GM19324 (cell line): Measurements from ENCODE around the gene MRPL9.
"Not testable (repeated sequence)": the region's sequence is repeated elsewhere in the genome, so short reads cannot be mapped to it uniquely, and the experiment has no call there.

Experiments used
- ATAC-seq: cut with Tn5 transposase; IDR thresholded peaks from one replicate; pipeline ENCODE4 v1.9.1; 2021; ENCODE audit warnings: mild to moderate bottlenecking, moderate library complexity; ENCODE audit not compliant: unreplicated experiment, low FRiP score

Gene MRPL9

DNA sequence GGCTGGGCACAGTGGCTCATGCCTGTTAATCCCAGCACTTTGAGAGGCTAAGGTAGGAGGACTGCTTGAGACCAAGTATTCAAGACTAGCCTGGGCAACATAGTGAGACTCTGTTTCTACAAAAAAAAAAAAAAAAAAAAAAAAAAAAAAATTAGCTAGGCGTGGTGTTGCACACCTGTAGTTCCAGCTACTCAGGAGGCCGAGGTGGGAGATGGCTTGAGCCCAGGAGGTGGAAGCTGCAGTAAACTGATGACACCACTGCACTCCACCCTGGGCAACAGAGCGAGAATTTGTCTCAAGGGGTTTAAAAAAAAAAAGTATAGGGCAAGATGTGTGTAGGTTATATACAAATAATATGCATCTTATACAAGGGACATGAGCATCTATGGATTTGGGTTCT, 24.4 kb upstream of the MRPL9 start:
- ATAC-seq = no peak

DNA sequence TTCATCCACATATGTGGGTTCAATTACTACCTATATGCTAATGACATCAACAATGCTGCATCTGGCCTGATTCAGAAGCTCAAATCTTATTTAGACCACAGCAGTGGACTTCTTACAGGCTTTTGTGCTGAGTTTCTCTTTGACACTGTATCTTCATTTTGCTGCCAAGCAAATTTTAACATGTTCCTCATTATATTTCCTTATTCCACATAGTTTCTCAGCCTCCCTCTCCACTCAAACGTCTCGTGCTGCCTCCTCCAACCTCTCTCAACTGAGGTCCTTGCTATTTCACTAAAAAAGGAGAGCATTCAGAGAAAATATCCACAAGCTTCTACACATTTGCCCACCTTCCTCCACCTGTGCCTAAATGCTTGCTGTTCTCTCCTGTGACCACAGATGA, 20.5 kb upstream of the MRPL9 start:
- ATAC-seq = no peak

DNA sequence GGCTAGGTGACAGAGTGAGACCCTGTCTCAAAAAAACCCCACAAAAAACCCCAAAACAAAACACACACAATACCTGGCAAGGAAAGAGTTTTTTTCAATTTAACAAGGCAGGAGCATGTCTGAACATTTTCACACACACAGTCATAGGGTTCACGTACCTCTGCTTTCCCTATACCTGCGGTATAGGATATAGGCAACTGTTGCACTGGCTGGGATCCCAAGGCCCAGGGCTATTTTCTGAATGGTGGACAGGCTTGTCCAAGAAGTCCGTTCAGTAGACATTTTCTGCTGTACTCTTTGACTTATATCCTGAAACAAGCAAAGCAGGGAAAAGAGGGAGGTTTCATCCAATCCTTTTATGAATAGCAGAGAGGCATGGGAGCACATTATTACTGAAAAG, 19.4 kb upstream of the MRPL9 start:
- no peak for ATAC-seq

DNA sequence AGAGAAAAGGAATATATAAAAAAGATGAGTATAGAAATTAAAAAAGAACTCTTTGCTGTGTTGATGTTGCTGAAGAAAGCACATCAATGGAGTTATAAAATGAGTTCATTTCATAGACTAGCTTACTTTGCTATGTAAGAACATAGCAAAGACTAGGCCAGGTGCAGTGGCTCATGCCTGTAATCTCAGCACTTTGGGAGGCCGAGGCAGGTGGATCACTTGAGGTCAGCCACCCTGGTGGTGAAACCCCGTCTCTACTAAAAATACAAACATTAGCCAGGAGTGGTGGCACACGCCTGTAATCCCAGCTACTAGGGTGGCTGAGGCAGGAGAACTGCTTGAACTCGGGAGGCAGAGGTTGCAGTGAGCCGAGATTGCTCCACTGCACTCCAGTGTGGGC, 18.7 kb upstream of the MRPL9 start:
- ATAC-seq = not testable (repeated sequence)

DNA sequence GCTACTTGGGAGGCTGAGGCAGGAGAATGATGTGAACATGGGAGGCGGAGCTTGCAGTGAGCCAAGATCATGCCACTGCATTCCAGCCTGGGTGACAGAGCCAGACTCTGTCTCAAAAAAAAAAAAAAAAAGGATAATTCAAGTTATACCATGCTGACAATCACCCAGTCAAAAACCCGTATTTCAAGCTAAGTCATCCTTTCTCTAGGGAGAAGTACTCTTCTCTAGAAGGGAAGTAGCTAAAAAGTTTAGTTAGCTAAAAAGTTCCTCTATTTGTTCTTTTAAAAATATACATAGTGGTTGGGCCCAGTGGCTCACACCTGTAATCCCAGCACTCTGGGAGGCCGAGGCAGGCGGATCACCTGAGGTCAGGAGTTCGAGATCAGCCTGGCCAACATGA, 17.4 kb upstream of the MRPL9 start:
- not testable (repeated sequence) for ATAC-seq

DNA sequence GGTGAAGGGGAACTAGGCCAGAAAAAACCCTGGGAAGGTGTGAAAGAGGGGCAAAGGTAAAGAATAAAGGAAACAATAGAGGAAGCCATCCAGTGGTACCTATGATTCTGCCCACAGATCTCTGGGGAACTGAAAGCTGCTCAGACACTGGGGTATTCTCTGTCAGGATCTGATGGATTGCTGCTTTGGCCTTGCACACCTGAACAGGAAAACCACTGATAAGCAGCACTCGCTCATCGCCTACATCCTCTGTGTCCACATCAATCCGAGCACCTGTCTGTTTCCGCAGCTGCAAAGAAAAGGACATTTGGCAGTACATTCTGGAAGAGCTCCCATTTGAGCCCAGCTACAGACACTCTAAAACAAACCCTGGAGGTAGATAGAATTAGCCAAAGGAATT, 16.6 kb upstream of the MRPL9 start:
- no peak for ATAC-seq

DNA sequence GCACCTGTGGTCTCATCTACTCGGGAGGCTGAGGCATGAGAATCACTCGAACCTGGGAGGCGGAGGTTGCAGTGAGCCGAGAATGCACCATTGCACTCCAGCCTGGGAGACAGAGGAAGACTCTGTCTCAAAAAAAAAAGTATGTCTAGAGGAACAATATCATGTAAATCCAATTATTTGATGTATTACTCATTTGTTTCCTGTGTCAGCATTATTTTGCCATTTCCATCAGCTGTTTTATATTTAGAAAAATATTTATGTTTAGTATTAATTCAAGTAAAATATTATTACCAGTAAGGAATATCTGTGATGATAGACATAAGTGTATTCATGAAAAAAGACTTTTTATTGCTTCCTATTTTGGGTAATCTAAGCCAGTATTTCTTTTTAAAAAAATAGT, 14.0 kb upstream of the MRPL9 start:
- no peak for ATAC-seq

DNA sequence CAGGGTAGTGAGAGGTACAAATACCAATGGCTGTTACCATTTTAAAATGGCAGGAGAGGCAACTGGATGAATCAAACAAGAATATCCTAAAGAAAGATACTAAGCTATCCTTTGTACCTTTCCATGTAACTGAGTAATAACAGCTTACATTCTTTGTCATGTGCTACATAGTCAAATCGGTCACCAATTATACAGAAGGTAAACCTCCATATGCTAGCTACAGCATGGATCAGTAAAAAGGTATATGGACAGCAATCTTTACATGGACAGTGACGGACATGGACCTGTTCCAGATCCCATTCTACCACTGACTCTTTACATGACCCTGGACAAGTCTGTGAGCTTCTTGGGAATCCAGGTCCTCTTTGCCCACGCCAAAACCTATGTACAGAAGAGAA, 13.4 kb upstream of the MRPL9 start:
- ATAC-seq = no peak

DNA sequence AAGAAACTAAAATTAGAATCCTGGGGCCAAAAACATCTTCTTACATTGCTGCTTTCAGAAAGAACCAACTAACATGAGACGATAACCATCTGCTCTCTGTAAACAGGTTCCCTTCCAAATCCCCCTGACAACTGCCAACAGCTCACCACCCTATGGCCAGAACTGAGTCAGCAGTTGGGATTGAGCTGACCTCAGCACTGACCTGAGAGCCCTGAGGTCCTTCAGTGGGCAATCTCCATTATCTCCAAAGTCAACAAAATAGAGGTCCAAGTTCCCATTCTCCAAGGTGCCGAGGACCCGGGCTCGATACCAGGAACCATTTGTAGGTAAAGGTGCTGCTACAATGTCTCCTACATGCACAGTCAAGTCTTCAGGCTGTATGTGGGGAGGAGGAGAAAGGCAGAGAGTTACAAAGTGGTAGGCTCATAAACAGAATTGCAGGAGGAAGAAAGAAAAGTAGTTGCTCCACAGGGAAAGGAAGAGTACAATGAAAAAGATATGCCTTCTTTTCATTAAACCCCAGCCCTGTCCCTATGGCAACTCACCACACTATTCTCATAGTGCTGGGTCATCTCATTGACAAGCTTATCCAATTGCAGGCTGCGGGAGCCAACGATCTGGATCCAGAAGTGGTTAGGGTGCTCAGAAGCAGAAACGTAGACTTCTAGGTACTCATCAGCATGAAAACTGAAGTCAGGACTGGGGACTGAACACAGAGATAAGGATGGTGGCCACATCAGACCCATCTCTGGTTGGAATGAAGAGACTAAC, 12.8 kb upstream of the MRPL9 start:
- ATAC-seq = no peak

DNA sequence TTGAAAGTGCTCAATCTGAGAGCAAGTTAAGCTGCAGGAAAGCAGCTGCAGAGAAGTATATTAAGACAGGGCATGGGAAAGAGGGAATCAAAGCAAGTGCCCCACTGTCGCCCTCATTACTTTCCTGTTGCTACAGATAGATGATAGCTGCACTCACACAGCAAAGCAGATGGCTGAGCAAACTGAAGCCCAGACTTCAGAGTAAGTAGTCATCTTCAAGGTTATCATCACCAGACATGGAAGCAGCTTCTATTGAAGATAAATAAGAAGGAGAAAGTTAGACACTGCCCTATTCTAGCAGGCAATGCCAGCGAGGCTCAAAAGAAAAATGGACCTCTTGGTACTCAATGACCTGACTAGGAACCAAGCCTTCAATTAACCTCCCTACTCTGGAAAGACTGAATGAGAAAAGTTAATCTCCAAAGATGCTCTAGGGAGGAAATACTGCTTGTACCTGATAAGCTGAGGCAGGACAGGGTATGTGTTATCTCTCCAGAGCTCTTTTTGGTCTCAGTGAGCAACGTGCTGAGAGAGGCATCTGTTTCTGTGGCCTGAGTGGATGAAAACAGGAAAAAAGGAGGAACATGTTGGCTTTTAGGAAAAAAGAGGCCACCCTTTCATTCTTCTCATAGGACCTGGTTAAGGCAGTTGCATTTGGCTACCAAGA, 11.1 kb upstream of the MRPL9 start:
- ATAC-seq = no peak

DNA sequence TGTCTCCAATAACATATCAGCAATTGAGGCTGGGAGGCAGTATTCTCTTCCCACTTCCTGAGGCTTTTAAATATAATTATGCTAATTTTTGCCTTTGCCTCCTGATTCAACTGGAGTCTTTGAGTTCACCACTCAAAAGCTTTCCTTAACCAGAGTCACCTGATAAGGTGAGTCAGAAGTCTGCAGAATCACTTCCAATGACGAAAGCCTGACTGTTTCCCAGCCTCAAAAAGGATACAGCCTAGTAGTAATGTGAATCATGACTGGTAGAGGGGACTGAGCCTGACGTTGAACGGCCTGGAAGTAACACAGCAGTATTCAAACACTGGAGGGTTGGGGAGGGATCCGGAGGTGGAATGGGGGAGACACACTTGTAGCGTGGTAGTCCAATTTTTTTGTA, 10.4 kb upstream of the MRPL9 start:
- ATAC-seq = no peak

DNA sequence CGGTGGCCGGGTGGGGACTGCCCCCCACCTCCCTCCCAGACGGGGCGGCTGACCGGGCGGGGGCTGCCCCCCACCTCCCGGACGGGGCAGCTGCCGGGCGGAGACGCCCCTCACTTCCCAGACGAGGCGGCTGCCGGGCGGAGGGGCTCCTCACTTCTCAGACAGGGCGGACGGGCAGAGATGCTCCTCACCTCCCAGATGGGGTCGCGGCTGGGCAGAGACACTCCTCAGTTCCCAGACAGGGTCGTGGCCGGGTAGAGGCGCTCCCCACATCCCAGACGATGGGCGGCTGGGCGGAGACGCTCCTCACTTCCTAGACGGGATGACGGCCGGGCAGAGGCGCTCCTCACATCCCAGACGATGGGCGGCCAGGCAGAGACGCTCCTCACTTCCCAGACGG, 6.0 kb upstream of the MRPL9 start:
- ATAC-seq = not testable (repeated sequence)

DNA sequence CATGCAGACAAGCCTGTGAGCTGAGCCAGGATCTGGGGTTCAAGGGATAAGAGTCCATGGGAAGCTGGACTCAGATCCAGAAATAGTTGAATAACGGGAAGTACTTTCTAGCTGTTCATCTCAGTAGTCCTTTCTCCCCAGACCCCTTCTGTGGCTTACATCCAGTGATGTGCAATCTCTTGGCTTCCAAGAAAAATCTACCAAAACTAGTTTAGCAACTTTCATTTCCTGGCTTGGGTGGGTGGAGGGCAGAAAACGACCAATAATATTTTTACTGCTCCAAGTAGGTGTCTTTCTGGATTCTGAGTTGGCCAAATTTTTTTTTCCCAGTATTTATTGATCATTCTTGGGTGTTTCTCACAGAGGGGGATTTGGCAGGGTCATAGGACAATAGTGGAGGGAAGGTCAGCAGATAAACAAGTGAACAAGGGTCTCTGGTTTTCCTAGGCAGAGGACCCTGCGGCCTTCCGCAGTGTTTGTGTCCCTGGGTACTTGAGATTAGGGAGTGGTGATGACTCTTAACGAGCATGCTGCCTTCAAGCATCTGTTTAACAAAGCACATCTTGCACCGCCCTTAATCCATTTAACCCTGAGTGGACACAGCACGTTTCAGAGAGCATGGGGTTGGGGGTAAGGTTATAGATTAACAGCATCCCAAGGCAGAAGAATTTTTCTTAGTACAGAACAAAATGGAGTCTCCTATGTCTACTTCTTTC, 5.2 kb upstream of the MRPL9 start:
- not testable (repeated sequence) for ATAC-seq

DNA sequence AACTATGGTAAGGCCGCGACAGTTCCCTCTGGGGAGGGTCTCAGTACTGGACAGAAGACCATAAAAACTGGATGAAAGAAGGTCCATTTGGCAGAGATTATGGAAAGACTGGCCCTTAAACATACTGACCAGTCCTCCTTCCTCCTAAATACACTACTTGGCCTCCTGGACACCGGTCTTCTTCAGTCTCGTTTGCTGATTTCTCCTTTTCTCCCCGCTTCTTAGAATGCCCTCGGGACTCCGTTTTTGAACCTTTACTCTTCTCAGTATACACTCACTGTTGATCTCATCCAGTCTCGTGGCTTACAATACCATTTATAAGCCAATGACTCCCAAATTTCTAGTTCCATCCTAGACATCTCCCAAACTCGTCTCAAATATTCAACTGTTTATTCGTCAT, 694 bp upstream of the MRPL9 start:
- ATAC-seq = no peak

DNA sequence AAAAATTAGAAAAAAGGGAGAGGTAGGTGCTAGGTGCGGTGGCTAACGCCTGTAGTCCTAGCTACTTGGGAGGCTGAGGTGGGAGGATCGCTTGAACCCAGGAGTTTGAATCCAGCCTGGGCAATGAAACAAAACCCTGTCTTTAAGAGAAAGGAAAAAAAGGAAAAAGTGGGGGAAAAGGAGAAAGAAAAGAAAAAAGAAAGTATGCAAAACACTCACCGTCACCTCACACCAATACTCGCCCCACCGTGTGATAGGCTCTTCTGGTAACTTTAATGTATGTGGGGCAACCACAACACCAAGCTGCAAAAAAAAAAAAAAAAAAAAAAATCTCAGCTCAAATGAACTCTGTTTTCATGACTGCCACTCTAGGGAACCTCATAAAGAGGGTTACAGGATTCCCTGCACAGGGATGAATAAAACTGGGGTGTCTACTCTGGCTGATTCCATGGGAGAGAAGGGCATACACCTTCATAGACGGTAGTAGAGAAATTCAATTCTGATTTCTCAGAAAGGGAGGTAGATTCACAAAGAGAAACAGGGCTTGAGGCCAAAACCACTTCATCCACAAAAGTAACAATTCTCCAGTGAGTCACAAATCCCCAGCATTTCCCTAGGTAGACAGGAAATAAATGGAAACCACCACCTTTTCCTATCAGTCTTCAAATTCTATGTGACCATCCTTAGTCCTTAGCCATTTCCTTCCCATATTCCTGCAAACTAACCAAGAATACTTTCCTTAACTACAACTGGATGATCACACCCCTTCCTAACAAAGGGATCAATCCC, 2.5 kb downstream of the MRPL9 start:
- ATAC-seq = no peak

DNA sequence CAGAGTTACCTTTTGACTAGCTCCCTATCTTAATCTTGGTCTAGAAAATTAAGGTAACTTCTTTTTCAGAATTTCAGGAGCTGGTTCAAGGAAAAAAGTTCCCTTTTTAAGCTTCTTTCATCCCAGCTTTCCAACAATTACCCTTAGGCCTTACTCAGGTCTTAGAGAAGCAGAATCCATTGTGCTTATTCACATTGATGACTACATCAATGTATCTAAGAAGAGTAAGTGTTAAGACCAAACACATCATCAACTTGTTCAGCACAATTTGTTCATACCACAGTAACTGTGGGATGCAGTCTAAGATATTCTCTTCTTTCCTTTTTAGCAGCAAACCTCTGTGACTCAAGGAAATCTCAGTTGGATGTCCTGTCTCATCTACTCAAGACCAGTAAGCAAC, 4.1 kb downstream of the MRPL9 start:
- ATAC-seq = no peak

DNA sequence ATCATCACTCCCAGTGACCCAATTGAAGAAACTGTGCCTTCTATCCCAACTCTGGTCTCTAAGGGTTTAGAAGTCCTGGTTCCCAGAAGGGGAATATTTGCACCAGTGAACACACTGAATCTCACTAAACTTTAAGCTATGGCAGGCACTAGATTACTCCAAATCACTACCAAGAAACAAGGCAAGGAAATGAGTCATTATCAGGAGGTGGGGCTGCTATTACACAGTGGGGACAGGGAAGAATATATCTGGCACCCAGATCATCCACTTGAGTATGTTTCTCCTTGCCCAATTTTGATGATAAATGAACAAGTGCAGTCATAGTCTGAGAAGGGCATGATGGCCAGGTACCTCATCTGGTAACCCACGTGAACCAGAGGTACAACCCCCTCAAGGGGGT, 7.0 kb downstream of the MRPL9 start:
- no peak for ATAC-seq

DNA sequence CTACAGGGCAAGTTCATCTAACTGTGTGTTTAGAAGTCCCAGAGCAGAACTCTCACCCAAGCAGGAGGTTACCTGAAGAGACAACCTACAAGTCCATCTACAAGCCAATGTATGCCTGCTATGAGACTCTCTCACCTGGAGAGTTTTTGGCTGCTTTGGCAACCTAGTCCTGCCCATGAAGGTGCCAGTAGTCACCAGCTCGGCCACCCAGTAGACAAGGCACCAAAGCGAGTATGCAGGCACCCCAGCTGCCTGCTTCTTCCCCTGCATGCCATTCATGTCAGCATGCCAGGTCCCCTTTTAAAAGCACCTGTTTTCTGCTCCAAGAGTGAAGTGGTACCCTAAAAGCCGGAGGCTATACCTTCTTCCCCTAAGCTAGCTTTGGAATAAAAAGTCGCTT, 21.8 kb downstream of the MRPL9 start:
- ATAC-seq = no peak

DNA sequence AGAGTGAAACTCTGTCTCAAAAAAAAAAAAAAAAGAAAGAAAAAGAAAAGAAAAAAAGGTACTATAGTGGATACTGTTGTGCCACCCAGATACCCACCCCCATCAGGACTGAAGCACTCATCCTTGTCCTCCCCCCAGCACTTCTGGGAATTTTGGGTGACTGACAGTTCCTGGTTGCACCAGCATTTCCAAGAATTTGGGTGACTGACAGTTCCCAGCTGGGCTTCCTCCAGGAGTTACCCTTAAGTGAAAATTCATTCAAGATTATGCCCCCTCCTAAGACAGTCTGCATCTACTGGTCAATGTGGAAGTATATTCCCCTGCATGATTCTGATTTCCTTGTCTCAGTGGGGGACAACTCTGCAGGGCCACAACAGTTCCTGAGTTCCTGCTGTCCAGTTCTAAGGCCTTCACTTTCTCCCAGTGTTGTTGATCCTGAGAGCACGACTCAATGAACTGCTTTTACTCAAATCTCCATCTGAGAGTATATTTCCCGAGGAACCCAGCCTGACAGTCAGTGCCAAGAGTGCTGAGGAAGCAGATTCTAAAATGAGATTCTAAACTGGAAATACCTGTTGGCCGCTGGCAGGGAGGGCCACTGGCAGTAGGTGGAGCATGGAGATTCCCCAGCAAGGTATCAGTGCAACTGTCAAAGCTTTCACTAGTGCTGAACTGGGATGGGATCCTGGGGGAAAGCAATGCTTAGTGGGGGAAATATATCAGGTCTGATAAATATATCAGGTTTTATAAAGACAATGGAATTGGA, 23.5 kb downstream of the MRPL9 start:
- ATAC-seq = no peak

DNA sequence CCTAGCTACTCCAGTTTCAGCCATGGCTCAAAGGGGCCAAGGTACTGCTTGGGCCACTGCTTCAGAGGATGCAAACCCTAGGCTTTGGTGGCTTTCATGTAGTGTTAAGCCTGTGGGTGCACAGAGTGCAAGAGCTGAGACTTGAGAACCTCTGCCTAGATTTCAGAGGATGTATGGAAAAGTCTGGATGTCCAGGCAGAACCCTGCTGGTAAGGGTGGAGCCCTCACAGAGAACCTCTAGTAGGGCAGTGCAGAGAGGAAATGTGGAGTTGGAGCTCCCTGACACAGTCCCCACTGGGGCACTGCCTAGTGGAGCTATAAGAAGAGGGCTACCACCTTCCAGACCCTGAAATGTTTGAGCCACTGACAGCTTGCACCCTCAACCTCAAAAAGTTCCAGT, 25.8 kb downstream of the MRPL9 start:
- ATAC-seq = no peak
